EH (cell line): Measurements from ENCODE around the gene LDB3.

Experiments used
- DNase-seq: peaks from one replicate; pipeline ENCODE4 v3.0.0-alpha.2; 2015; ENCODE audit warnings: low read depth

LDB3 gene

DNA sequence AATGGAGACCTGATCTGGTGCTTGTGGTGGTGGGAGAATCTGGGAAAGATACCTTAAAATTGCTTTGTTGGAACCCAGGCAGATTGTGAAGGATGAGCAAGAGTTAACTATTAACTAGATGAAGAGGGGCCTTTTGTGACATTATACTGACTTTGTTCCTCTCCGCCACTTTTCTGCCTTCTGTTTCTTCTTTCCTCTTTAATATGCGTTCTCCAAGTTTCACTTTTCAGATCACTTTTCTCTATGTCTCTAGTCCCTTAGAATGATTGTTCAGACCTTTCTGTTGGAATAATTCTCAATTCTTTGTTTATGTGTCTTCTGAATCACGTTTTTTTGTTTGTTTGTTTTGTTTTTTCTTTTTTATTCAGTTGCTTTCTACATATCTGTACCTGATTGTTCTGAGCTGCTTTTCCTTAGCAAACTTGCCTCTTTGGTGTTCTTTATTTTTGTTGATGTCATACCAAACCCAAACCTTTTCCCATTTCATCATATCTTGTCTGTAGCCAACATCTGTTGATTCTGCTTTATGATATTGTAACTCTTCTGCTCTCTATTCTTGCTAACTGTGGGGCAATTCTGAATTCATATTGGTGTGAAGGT is 90.9 kb downstream of the LDB3 start:
- peak; percentile 13 for DNase-seq

DNA sequence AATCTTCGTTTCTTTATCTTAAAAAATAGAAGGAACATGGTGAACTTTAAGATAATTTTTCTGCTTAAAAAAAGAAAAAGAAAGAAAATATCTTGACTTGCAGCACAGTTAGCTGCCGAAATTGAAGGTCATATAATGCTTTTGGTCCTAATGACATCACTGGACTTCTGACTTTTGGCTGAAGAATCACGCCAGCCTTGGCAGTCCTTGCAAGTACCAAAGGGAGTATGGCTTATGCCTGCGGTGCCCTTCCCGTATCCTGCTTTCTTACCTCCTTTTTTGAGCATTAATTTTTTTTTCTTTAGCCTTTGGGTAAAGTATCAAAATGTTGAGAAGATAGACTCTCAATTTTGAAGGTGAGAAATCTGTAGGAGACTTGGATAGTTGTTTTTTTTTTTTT is 95.1 kb downstream of the LDB3 start:
- no peak for DNase-seq

DNA sequence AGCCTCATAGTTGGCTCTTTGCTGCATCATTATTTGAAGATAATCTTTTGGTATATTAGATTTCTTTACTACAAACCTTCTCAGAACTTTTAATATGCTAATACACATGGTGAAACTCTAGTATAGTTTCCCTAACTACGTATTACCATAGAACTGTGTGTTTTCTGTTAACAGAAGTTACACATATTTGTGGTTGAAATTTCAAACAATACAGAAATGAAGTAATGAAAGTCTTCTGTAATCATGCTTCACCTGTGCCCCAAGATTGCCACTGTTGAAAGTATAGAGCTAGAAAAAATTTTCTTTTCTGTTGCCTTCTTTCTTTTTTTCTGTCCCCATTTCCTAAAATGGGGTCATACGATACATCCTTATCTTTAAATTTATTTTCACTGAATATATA is 97.2 kb downstream of the LDB3 start:
- no peak for DNase-seq

DNA sequence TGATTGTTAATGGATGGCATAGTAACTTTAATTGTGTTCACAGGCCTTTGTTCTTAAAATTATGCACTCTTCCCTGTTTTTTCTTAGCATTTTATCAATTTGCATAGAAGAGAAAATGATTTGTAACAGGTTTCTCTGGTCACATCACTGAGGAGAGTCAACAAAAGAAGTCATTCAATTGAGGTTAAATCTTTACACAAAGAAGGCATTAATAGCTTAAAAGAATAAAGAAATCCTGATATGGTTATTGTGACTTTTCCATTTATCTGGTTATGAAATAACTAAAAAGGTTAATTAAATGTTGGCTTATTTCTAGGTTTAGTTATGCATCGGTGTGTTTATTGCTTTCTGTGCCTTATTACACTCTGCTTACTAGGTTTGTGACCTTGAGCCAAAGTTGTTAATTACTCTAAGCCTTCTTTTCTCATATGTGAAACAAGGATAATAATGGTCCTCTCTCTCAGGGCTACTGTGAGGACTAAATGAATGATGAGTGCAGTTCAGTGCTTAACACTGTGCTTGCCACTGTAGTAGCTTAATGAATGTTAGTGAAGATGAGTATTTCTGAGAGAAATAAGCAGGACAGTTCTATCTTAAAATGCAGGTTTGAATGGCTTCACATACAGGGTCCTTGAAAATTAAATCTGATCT is 100.2 kb downstream of the LDB3 start:
- DNase-seq = no peak

DNA sequence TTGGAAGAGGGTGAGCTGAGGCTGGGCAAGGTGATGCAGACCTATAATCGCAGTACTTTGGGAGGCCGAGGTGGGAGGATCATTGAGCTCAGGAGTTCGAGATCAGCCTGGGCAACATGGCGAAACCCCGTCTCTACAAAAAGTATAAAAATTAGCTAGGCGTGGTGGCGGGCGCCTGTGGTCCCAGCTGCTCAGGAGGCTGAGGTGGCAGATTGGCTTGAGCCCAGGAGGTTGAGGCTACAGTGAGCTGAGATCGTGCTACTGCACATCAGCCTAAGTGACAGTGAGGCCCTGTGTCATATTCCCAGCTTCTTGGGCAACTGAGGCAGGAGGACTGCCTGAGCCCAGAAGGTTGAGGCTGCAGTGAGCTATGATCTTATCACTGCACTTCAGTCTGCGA is 101.7 kb downstream of the LDB3 start:
- no peak for DNase-seq

DNA sequence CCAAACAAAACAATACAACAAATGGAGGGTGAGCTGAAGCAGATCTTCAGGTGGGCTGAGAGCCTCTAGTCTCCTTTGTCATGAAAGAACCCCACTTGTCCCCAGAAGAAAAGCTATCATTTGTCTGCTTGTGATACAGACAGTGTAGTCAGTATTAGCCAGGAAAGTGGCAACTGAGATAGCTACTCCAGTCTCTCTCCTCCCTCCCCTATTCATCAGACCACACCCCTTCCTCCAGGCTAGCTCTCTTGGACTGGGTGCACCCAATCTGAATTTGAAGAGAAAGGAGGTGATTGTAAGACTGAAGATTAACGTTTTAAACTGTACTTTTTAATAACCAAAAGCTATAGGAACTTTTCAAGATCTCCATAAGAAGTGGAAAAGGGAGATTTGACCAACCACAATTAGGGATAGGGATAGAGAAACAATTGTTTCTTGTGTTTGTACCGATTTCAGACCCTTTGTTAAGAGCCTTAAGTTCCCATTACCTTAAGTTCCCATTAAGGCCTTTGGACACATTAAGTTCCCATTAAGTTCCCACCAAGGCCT is 102.2 kb downstream of the LDB3 start:
- DNase-seq = peak; percentile 23

DNA sequence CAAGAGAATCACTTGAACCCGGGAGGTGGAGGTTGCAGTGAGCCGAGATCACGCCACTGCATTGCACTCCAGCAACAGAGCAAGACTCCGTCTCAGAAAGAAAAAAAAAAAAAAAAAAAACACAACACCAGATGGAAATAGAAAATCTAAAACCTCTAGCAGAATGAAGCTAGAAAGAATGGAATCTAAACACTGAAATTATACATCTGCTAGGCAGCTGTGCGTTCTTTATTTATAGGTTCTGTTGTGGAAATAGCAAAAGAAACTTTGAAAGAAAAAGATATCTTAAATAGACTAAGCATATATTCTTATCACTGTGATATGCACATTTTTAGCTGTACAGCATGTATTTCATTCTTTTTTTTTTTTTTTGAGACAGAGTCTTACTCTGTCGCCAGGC is 105.2 kb downstream of the LDB3 start:
- no peak for DNase-seq

DNA sequence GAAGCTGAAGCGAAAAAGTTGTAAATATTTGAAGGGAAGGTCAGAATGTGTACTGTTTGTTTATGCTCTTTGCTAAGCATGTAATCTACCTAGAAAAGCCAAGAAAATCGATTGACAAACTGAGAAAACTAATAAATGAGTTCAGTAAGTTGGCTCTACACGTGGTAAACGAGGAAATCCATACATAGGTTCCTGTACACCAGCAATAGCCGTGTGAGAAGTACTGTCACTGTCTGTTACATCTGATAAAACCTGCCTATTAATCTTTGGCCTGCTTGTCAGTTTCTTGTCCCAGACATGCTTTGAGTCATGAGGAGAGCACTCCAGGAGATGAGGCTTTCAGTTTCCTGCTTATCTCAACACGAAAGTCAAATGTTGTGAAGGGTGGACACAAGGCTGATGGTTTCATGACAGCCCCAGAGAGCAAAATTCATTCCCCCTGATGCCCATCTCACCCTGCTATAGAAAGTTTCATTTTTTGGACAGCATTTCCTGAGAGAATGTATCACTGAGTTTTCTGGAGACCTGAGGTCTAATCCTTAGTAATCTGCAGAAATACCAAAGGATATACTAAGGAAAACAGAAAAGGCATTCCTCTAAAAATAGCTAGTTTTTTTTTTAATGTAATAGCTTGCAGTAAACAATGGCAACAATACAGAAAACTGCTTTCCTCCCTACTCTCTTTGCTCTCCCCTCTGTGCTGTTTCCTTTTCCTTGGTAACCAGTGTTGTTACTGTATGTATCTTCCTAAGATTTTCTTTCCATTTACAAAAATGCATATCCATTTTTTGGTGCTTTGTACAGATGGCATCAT is 107.0 kb downstream of the LDB3 start:
- DNase-seq = peak; percentile 63

DNA sequence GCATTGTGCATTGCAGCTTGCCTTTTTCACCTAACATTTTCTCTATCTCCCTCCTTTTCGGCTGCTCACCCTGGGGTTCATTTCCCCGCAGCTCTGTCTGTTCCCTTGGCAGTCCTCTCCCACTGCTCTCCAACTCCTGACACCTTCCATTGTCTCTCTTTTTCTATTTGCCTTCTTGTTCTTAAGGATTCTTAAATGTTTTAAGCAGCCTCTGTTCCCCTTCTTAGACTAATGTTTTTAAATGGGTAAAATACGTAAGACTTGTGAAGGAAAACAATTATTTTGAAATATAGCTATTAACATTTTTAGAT is 107.5 kb downstream of the LDB3 start:
- DNase-seq = no peak

DNA sequence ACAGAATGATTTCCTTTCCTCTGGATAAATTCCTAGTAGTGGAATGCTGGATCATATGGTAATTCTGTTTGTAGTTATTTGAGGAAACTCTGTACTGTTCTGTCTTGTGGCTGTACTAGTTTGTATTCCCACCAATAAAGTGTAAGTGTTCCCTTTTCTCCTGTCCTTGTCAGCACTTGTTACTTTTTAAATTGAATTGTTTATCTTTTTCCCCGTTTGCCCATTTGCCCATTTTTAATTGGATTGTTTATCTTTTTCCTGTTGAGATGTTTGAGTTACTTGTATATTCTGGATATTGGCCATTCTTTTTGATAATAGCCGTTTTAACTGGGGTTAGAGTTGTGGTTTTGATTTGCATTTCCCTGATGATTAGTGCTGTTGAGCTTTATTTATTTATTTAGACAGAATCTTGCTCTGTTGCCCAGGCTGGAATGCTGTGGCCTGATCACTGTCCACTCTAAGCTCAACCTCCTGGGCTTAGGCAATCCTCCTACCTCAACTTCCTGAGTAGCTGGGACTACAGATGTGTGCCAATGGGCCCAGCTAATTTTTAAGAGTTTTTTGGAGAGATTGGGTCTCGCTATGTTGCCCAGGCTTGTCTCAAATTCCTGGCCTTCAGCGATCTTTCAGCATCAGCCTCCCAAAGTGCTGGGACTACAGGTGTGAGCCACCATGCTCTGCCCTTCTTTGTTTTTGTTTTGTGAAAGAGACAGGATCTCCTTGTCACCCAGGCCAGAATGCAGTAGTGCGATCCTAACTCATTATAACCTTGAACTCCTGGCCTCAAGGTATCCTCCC is 111.1 kb downstream of the LDB3 start:
- peak; percentile 87 for DNase-seq

DNA sequence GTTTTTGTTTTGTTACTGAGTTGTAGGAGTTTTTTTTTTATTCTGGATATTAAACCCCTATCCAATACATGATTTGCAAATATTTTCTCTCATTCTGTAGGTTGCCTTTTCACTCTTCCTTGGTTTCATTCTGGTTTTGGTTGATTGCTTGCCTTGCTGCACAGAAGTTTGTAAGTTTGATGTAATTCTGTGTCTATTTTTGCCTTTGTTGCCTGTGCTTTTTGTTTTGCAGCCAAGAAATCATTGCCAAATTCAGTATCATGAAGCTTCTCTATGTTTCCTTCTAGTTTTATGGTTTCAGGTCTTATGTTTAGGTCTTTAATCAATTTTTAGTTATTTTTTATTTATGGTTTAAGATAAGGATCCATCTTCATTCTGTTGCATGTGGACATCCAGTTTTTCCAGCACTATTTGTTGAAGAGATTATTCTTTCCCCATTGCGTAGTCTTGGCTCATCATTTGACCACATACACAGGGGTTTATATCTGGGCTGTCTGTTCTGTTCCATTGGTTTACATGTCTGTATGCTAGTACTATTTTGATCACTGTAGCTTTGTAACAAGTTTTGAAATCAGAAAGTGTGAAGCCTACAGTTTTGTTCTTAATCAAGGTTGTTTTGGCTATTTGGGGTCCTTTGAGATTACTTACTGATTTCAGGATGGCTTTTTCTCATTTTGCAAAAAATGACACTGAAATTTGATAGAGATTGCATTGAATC is 114.5 kb downstream of the LDB3 start:
- no peak for DNase-seq

DNA sequence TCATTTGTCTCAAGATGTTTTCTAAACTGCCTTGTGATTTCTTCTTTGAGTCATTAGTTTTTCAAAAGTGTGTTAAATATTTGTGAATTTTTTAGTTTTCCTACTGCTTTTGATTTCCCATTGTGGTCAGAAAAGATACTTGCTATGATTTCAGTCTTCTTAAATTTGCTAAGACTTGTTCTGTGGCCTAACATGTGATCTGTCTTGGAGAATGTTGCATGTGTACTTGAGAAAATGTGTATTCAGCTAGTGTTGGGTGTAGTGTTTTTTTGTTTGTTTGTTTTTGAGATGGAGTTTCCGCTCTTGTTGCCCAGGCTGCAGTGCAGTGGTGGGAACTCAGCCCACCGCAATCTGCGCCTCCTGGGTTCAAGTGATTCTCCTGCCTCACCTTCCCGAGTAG is 116.7 kb downstream of the LDB3 start:
- DNase-seq = peak; percentile 10
